Gastroesophageal sphincter (tissue), 3 donors: Measurements from ENCODE around the gene PLAC8L1.

Source experiments
- EP300 ChIP-seq: sonication (generic); formaldehyde crosslinking; IDR thresholded peaks from one replicate; pipeline ENCODE4 v1.6.1; 2017; ENCODE audit warnings: antibody characterized with exemption, mild to moderate bottlenecking
- TF ChIP-seq, protein P1 (sequence below), 4 experiments: fragments of 200-600 bp in 2 of 4; fragments of 450-650 bp in 2 of 4; sonication (generic) in 1 of 4; IDR thresholded peaks; one replicate each; pipeline ENCODE4 v1.5.1; 2017 to 2019; ENCODE audit warnings: antibody characterized with exemption in 4 of 4, mild to moderate bottlenecking in 2 of 4, moderate library complexity in 2 of 4

DNA sequence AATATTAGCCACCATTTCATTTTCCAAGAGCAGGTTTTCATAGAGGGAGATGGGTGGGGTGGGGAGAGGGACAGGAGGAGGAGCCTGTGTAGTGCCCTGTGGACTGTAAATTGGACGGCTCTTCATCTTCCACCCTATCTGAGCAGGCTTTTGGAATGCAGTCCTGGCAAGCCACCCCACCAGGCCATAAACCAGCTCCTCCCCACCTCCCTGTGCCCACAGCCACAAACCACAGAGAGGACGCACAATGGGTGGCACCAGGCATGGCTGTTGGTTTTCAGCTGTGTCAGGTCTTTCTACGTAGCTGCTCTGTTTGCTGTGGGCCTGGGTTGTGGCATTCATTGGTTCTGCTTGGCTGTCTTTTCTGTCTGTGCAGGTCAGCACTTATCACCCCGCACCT is 58.0 kb downstream of the PLAC8L1 start:
- TF ChIP-seq, protein P1, sequence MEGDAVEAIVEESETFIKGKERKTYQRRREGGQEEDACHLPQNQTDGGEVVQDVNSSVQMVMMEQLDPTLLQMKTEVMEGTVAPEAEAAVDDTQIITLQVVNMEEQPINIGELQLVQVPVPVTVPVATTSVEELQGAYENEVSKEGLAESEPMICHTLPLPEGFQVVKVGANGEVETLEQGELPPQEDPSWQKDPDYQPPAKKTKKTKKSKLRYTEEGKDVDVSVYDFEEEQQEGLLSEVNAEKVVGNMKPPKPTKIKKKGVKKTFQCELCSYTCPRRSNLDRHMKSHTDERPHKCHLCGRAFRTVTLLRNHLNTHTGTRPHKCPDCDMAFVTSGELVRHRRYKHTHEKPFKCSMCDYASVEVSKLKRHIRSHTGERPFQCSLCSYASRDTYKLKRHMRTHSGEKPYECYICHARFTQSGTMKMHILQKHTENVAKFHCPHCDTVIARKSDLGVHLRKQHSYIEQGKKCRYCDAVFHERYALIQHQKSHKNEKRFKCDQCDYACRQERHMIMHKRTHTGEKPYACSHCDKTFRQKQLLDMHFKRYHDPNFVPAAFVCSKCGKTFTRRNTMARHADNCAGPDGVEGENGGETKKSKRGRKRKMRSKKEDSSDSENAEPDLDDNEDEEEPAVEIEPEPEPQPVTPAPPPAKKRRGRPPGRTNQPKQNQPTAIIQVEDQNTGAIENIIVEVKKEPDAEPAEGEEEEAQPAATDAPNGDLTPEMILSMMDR (IDR thresholded peaks at IDR 0.05): no peak
- TF ChIP-seq EP300: no peak
